ENCODE measurements around the gene S100A13. TPM values are rescaled to one million over a fixed set of nuclear protein-coding genes. Genes with fewer than 3 reads are reported as not detected.

S100A13 gene
- total and polyA plus RNA-seq, 9 of the 15 experiments (the other 6 are each of a cell fraction or from before 2014, with no cell fraction given) = 41.9 to 129 (median 58.0) TPM

GRCh38 chr1:153670859-153671627 lies 43.7 kb upstream of the S100A13 start, which contains the start of gene ILF2 (continued):
- TF ChIP-seq GABPB1 (CRISPR knock-in tag; IDR thresholded peaks at IDR 0.05) (peak; percentile 67), NFYB (IDR thresholded peaks at IDR 0.05; ENCODE audit: extremely low read depth, insufficient read length) (peak; percentile 82), BCOR (IDR thresholded peaks at IDR 0.05) (no peak), PHF20 (IDR thresholded peaks at IDR 0.05; ENCODE audit: partially characterized antibody) (peak; percentile 2), PHB (CRISPR knock-in tag; IDR thresholded peaks at IDR 0.05) (no peak), CHD1 (IDR thresholded peaks at IDR 0.05; ENCODE audit: low read length) (peak; percentile 57), BRD4 (IDR thresholded peaks at IDR 0.05) (peak; percentile 69), JUNB (CRISPR knock-in tag; conservative IDR thresholded peaks at IDR 0.05) (no peak), PURB (CRISPR knock-in tag; IDR thresholded peaks at IDR 0.05; ENCODE audit: low read depth) (no peak), NUFIP1 (IDR thresholded peaks at IDR 0.05; ENCODE audit: partially characterized antibody) (peak; percentile 84), YY1 (IDR thresholded peaks at IDR 0.05; ENCODE audit: borderline replicate concordance in 1 of 3, control insufficient read depth in 1 of 3, extremely low read depth in 1 of 3, insufficient read depth in 3 of 3, insufficient read length in 1 of 3, insufficient replicate concordance in 2 of 3, low read depth in 1 of 3, low read length in 2 of 3) (peak; percentile 31 to 93 (median 85)), KDM2B (CRISPR knock-in tag; IDR thresholded peaks at IDR 0.05) (peak; percentile 48; the same call in 1 of the 2 replicates), SREBF2 (CRISPR knock-in tag; IDR thresholded peaks at IDR 0.05) (no peak), SIN3B (IDR thresholded peaks at IDR 0.05; ENCODE audit: low read depth) (peak; percentile 93), ZNF445 (CRISPR knock-in tag; IDR thresholded peaks at IDR 0.05; ENCODE audit: low read depth) (no peak), TRIM28 (IDR thresholded peaks at IDR 0.05) (peak; percentile 68), HMGXB4 (CRISPR knock-in tag; IDR thresholded peaks at IDR 0.05) (peak; percentile 91; the same call in 1 of the 2 replicates), SMAD1 (IDR thresholded peaks at IDR 0.05; ENCODE audit: low read depth, low read length, partially characterized antibody) (peak; percentile 75), CSDE1 (IDR thresholded peaks at IDR 0.05) (peak in 1 of 2 experiments; percentile 88; a peak in 2 of 4 replicates), MEIS2 (IDR thresholded peaks at IDR 0.05; ENCODE audit: partially characterized antibody) (peak; percentile 32), POLR2G (IDR thresholded peaks at IDR 0.05; ENCODE audit: low read depth, low read length) (peak; percentile 78)
- TF ChIP-seq, protein P1, sequence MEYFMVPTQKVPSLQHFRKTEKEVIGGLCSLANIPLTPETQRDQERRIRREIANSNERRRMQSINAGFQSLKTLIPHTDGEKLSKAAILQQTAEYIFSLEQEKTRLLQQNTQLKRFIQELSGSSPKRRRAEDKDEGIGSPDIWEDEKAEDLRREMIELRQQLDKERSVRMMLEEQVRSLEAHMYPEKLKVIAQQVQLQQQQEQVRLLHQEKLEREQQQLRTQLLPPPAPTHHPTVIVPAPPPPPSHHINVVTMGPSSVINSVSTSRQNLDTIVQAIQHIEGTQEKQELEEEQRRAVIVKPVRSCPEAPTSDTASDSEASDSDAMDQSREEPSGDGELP (CRISPR knock-in tag; IDR thresholded peaks at IDR 0.05; ENCODE audit: borderline replicate concordance) = peak; percentile 42
- TF ChIP-seq, protein P2, sequence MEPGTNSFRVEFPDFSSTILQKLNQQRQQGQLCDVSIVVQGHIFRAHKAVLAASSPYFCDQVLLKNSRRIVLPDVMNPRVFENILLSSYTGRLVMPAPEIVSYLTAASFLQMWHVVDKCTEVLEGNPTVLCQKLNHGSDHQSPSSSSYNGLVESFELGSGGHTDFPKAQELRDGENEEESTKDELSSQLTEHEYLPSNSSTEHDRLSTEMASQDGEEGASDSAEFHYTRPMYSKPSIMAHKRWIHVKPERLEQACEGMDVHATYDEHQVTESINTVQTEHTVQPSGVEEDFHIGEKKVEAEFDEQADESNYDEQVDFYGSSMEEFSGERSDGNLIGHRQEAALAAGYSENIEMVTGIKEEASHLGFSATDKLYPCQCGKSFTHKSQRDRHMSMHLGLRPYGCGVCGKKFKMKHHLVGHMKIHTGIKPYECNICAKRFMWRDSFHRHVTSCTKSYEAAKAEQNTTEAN (CRISPR knock-in tag; IDR thresholded peaks at IDR 0.05) = no peak; the same call in 1 of the 2 replicates
- TF ChIP-seq, protein P3, sequence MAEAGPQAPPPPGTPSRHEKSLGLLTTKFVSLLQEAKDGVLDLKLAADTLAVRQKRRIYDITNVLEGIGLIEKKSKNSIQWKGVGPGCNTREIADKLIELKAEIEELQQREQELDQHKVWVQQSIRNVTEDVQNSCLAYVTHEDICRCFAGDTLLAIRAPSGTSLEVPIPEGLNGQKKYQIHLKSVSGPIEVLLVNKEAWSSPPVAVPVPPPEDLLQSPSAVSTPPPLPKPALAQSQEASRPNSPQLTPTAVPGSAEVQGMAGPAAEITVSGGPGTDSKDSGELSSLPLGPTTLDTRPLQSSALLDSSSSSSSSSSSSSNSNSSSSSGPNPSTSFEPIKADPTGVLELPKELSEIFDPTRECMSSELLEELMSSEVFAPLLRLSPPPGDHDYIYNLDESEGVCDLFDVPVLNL (CRISPR knock-in tag; IDR thresholded peaks at IDR 0.05; ENCODE audit: low read depth) = no peak

Data from K562 (cell line).